Measurements from ENCODE around the gene SLC13A2. TPM values are rescaled to one million over a fixed set of nuclear protein-coding genes. Genes with fewer than 3 reads are reported as not detected.

Gene SLC13A2
- polyA plus RNA-seq, 1 donor = 10.7 TPM

DNA sequence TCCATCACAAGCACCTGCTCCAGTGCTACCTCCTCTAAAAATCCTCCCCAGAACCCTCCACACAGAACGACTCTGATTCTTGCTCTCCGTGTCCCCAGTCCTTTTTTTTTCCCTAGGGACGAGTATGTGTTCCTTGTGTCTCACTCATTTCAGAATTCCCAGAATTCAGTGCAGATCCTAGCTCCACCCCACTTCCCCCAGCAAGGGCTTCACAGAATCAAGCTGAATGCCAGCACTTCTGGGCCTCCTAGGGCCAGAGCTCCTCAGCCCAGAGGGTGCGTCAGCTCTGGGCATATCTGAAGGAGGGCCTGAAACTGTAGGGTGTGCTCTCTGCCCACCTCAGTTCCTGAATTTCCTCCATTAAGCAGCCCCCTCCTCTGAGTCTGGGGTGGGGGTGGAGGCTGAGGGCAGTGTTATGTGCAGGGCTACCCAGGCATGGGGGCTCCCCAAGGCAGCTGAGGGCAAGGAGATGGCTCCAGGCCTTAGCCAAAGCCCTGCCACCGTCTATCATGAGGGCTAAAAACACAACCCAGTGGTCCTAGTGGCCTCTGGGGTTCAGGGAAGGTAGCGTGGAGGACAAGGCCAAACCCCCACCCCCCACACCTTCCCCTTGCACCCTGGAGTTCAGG lies 72.5 kb downstream of the SLC13A2 start:
- no peaks in the 10 kb centered on the region for H3K9me3 ChIP-seq (ENCODE audit: control insufficient read depth, low read depth, low read length)
- no peaks in the 10 kb centered on the region for H3K27me3 ChIP-seq (ENCODE audit: control insufficient read depth, insufficient read depth, low read length)
- no CpG with 5 or more reads among the region's 6 CpGs for WGBS (ENCODE audit: insufficient coverage, low lambda C conversion rate)
- peaks cover 40% of the 10 kb centered on the region for H3K4me1 ChIP-seq (ENCODE audit: control insufficient read depth, insufficient read depth, low read length)
- DNase-seq = no peak
- H3K27ac ChIP-seq (ENCODE audit: low read length) = no peak overlapping the region
- no peak overlapping the region for H3K4me3 ChIP-seq (ENCODE audit: low read length)
- H3K36me3 ChIP-seq (ENCODE audit: control insufficient read depth, insufficient read depth, low read length) = peaks cover 18% of the 10 kb centered on the region

DNA sequence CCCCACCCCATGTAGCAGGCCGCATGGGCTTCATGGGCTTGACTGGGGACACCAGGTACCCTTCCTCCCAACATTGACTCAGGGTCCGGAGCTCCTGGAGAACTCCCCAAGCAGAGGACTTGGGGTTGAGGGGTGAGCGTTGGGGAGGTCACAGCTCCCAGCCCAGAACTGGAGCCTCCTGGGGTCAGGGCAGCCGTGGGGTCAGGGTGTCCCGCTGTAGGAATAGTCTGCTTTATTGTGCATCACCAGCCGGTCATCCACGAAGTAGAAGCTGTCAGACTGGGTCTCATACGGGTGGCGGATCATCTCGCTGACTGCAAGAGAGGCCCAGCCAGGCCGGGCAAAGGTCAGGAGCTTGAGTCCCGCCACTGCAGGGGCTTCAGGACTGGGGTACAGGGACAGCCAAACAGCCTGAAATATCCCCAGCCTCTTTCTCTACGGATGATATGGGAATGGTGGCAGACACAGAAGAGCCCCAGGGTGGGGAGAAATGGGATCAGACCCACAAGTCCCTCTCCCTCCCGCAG lies 73.7 kb downstream of the SLC13A2 start:
- Histone ChIP-seq H3K9me3 (ENCODE audit: control insufficient read depth, low read depth, low read length) (no peaks in the 10 kb centered on the region), H3K27me3 (ENCODE audit: control insufficient read depth, insufficient read depth, low read length) (no peaks in the 10 kb centered on the region), H3K36me3 (ENCODE audit: control insufficient read depth, insufficient read depth, low read length) (peaks cover 18% of the 10 kb centered on the region), H3K27ac (ENCODE audit: low read length) (peak overlapping the region; percentile 41), H3K4me1 (ENCODE audit: control insufficient read depth, insufficient read depth, low read length) (peaks cover 50% of the 10 kb centered on the region), H3K4me3 (ENCODE audit: low read length) (no peak overlapping the region)
- no CpG with 5 or more reads among the region's 14 CpGs for WGBS (ENCODE audit: insufficient coverage, low lambda C conversion rate)
- no peak for DNase-seq

Other genes with a start within 250 kb of the SLC13A2 start
- gene TMEM97, start 154.4 kb upstream of the SLC13A2 start, polyA plus RNA-seq = 31.0 TPM
- gene IFT20, start 138.2 kb upstream of the SLC13A2 start, polyA plus RNA-seq = 46.6 TPM
- 31.8 TPM for gene TNFAIP1, start 137.9 kb upstream of the SLC13A2 start, polyA plus RNA-seq
- 68.2 TPM for gene POLDIP2, start 116.1 kb upstream of the SLC13A2 start, polyA plus RNA-seq
- gene SEBOX, start 108.4 kb upstream of the SLC13A2 start, polyA plus RNA-seq = not detected
- gene VTN, start 103.3 kb upstream of the SLC13A2 start, polyA plus RNA-seq = 12.2 TPM
- gene SARM1, start 102.0 kb upstream of the SLC13A2 start, polyA plus RNA-seq = 17.0 TPM
- gene SLC46A1, start 67.4 kb upstream of the SLC13A2 start, polyA plus RNA-seq = 13.7 TPM
- gene FOXN1, start 32.7 kb downstream of the SLC13A2 start, polyA plus RNA-seq = 0.04 TPM
- gene UNC119, start 79.0 kb downstream of the SLC13A2 start, polyA plus RNA-seq = 48.9 TPM
- gene PIGS, start 97.9 kb downstream of the SLC13A2 start, polyA plus RNA-seq = 88.7 TPM
- gene ALDOC, start 103.3 kb downstream of the SLC13A2 start, polyA plus RNA-seq = 15.0 TPM
- 35.1 TPM for gene SPAG5, start 125.4 kb downstream of the SLC13A2 start, polyA plus RNA-seq
- 15.2 TPM for gene RSKR, start 140.5 kb downstream of the SLC13A2 start, polyA plus RNA-seq
- 61.9 TPM for gene BLTP2, start 171.5 kb downstream of the SLC13A2 start, polyA plus RNA-seq
- 54.6 TPM for gene SDF2, start 188.3 kb downstream of the SLC13A2 start, polyA plus RNA-seq
- gene SUPT6H, start 188.6 kb downstream of the SLC13A2 start, polyA plus RNA-seq = 65.9 TPM
- gene PROCA1, start 238.2 kb downstream of the SLC13A2 start, polyA plus RNA-seq = 5.7 TPM
- 82.8 TPM for gene RAB34, start 244.2 kb downstream of the SLC13A2 start, polyA plus RNA-seq
- gene RPL23A, start 246.3 kb downstream of the SLC13A2 start, polyA plus RNA-seq = 1,720 TPM

All from large intestine (tissue), 3 donors.